Uterine smooth muscle cell (primary cell): ENCODE results near the gene SH3TC2. TPM values are rescaled to one million over a fixed set of nuclear protein-coding genes. Genes with fewer than 3 reads are reported as not detected.

Experiments
- total RNA-seq: library from RNA; depleted of rRNA; stranded (reverse); fragments of >200 nt; gene quantifications from 2 replicates; pipeline ENCODE4 v1.2.3, GENCODE V29; 2014

The SH3TC2 gene
- total RNA-seq, result 1.5 and 4.8 TPM in 2 replicates

GRCh38 chr5:149063017-149063687 is at the start of gene SH3TC2:
SH3TC2 (minus strand) TSS chr5:149063062; CDS start chr5:149063022, 40 bp downstream.

Other genes with a start within 250 kb of the SH3TC2 start
- gene ADRB2, start 236.5 kb downstream of the SH3TC2 start, total RNA-seq, result 0.12 and 0.22 TPM in 2 replicates
- gene ABLIM3, start 78.4 kb upstream of the SH3TC2 start, total RNA-seq, result 15.8 and 19.6 TPM in 2 replicates
- gene AFAP1L1, start 208.8 kb upstream of the SH3TC2 start, total RNA-seq, result 7.5 and 8.3 TPM in 2 replicates